RWPE2 (cell line): ENCODE results near the gene WNT1.

Experiments
- ATAC-seq: fragments of 200-7000 bp; cut with Tn5 transposase; 3 replicates; pipeline ENCODE4 v1.9.1; 2021; ENCODE audit warnings: low read depth
- DNase-seq: peaks from one replicate; pipeline ENCODE4 v3.0.0-alpha.2; 2020; ENCODE audit warnings: low spot score
- H3K27ac ChIP-seq: fragments of 450-650 bp; 2 replicates; pipeline ENCODE4 v1.5.1; 2017; ENCODE audit warnings: mild to moderate bottlenecking; ENCODE audit not compliant: poor library complexity, severe bottlenecking
- H3K27me3 ChIP-seq: fragments of 250-450 bp; sonication (Bioruptor Pico); 2 replicates; pipeline ENCODE4 v1.5.1; 2021; ENCODE audit warnings: mild to moderate bottlenecking, moderate library complexity; ENCODE audit not compliant: insufficient read depth, poor library complexity, severe bottlenecking
- H3K36me3 ChIP-seq: fragments of 250-450 bp; sonication (Bioruptor Pico); 2 replicates; pipeline ENCODE4 v1.5.1; 2020; ENCODE audit warnings: low read depth, mild to moderate bottlenecking, moderate library complexity
- H3K4me1 ChIP-seq: fragments of 250-450 bp; sonication (Bioruptor Pico); 2 replicates; pipeline ENCODE4 v1.5.1; 2021; ENCODE audit warnings: mild to moderate bottlenecking, moderate library complexity; ENCODE audit not compliant: insufficient read depth, poor library complexity, severe bottlenecking
- H3K4me3 ChIP-seq: fragments of 250-450 bp; sonication (Bioruptor Pico); 2 replicates; pipeline ENCODE4 v1.5.1; 2021; ENCODE audit warnings: mild to moderate bottlenecking, moderate library complexity; ENCODE audit not compliant: severe bottlenecking
- H3K9me3 ChIP-seq: fragments of 250-450 bp; sonication (Bioruptor Pico); 2 replicates; pipeline ENCODE4 v1.5.1; 2021; ENCODE audit warnings: mild to moderate bottlenecking, moderate library complexity; ENCODE audit not compliant: severe bottlenecking
- TF ChIP-seq, protein P1 (sequence below): fragments of 450-650 bp; IDR thresholded peaks from one replicate; pipeline ENCODE4 v1.5.1; 2017; ENCODE audit warnings: mild to moderate bottlenecking, moderate library complexity; ENCODE audit not compliant: poor library complexity, severe bottlenecking

Gene WNT1

DNA sequence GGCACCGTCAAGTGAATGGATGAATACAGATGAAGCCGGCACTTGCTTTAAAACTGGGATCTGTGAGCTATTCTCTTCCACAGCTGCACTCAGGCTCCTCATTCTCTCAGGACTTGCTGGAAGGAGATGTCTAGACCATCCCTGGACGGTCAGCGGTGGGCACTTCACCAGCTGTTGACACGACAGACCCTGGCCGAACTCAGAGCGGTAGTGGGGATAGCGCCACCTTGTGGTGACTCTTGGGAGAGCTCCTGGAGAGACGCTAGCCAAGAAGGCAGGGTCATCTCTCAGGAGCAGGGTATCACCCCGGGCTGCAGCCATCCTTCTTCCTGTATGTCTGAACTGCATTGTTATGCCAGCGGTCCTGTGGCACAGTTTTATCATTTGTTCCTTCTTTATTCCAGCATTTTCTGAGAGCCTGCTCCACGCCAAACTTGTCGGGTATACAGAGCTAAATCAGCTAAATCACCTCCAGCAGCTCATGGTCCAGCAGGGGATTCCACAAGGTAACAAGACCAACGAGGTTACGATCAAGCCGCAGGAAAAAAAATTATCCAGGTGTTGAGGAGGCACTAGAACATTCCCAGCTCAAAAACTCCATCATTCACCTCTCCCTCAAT, 10.0 kb downstream of the WNT1 start:
- no peaks in the 10 kb centered on the region for H3K9me3 ChIP-seq
- ATAC-seq (peak; percentile 58), DNase-seq (peak; percentile 38)
- TF ChIP-seq, protein P1, sequence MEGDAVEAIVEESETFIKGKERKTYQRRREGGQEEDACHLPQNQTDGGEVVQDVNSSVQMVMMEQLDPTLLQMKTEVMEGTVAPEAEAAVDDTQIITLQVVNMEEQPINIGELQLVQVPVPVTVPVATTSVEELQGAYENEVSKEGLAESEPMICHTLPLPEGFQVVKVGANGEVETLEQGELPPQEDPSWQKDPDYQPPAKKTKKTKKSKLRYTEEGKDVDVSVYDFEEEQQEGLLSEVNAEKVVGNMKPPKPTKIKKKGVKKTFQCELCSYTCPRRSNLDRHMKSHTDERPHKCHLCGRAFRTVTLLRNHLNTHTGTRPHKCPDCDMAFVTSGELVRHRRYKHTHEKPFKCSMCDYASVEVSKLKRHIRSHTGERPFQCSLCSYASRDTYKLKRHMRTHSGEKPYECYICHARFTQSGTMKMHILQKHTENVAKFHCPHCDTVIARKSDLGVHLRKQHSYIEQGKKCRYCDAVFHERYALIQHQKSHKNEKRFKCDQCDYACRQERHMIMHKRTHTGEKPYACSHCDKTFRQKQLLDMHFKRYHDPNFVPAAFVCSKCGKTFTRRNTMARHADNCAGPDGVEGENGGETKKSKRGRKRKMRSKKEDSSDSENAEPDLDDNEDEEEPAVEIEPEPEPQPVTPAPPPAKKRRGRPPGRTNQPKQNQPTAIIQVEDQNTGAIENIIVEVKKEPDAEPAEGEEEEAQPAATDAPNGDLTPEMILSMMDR: peak; percentile 76
- H3K4me1 ChIP-seq: no peaks in the 10 kb centered on the region
- H3K27ac ChIP-seq: no peak overlapping the region
- H3K36me3 ChIP-seq: no peaks in the 10 kb centered on the region
- peaks cover 21% of the 10 kb centered on the region for H3K27me3 ChIP-seq
- no peak overlapping the region for H3K4me3 ChIP-seq

DNA sequence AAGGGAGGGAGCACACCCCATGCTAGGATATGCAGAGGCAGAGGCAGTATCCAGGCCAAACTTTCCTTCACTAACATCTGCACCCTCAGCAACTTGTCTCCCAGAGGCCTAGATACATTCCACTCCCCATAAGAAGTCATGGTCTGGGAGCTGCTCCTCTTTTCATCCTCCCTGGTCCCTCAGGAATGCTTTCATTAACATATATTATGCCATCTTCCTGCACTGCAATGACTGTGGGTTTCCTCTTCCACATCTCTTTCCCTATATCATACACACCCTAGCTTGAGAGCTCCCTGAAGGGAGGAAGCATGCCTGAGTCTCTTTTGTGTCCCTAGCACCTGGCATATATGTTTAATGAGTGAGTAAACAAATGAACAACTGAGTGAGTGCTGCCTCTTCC, 12.4 kb downstream of the WNT1 start:
- H3K27ac ChIP-seq: no peak overlapping the region
- H3K4me3 ChIP-seq: no peak overlapping the region
- no peaks in the 10 kb centered on the region for H3K36me3 ChIP-seq
- no peaks in the 10 kb centered on the region for H3K9me3 ChIP-seq
- ATAC-seq (no peak), DNase-seq (no peak)
- H3K27me3 ChIP-seq: peaks cover 3% of the 10 kb centered on the region
- H3K4me1 ChIP-seq: no peaks in the 10 kb centered on the region
- TF ChIP-seq, protein P1: no peak

DNA sequence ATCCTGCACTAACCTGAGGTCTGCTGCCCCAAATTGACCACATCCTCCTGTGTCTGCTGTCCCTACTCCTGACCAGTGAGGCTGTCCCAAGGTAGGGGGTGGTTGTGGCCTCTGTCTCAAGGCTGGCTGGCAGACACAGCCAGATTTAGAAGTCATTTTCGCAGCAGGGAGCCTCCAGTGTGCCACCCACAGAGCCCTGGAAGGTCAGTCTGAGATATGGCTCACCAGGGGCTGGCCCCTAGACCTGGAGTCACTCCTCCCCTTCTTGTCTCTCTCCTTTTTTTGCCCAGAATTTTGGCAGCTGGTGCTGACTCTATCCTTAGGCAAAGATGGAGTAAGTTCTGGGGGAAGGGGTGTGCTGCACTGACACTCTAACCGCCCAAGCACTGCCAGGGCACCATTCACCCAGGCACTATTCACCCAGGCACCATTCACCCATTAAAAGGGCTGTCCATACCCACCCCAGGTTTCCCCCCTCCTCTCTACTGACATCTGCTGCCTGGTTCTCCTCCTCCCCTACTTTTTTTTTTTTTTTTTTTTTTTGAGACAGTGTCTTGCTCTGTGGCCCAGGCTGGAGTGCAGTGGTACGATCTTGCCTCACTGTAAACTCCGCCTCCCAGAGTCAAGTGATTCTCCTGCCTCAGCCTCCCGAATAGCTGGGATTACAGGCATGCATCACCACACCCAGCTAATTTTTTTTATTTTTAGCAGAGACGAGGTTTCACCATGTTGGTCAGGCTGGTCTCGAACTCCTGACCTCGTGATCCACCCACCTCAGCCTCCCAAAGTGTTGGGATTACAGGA, 13.3 kb downstream of the WNT1 start:
- Histone ChIP-seq H3K27ac (no peak overlapping the region), H3K4me3 (no peak overlapping the region), H3K9me3 (no peaks in the 10 kb centered on the region), H3K36me3 (no peaks in the 10 kb centered on the region), H3K27me3 (peaks cover 3% of the 10 kb centered on the region), H3K4me1 (no peaks in the 10 kb centered on the region)
- ATAC-seq: no peak
- DNase-seq: no peak
- TF ChIP-seq, protein P1: no peak

DNA sequence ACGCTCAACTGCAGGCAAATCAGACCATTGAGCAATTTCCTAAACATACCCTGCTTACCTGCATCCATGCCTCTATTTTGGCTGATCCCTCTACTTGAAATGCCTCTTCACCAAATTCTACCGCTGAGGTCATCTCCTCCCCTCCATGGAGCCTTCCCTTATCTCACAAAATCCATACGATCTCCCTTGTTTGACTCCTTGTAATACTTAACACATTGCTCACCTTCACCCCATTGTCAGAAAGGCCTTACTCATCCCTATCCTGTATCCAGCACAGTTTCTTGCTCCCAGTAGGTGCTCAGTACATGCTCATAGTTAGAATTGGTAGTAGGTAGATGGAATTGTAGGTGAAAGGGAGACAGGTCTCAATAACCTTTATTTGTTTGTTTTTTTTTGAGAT, 15.7 kb downstream of the WNT1 start:
- DNase-seq (no peak), ATAC-seq (peak; percentile 22; the same call in 1 of the 3 replicates)
- no peaks in the 10 kb centered on the region for H3K4me1 ChIP-seq
- no peak overlapping the region for H3K4me3 ChIP-seq
- TF ChIP-seq, protein P1: no peak
- H3K27ac ChIP-seq: no peak overlapping the region
- H3K9me3 ChIP-seq: no peaks in the 10 kb centered on the region
- no peaks in the 10 kb centered on the region for H3K36me3 ChIP-seq
- peaks cover 17% of the 10 kb centered on the region for H3K27me3 ChIP-seq
